Body of pancreas (tissue), 4 donors: ENCODE data around the gene GNB1L.

ENCODE experiments used
- CTCF ChIP-seq, 7 experiments: fragments of 450-650 bp in 4 of 7; fragments of 200-600 bp in 3 of 7; sonication (generic) in 3 of 7; IDR thresholded peaks; one replicate each; pipeline ENCODE4 v1.5.1; 2016 to 2019; ENCODE audit warnings: antibody characterized with exemption in 7 of 7
- POLR2A ChIP-seq, 3 donors: fragments of 450-650 bp; IDR thresholded peaks; one replicate each; pipeline ENCODE4 v1.6.1; 2016; ENCODE audit warnings: antibody characterized with exemption in 3 of 3, mild to moderate bottlenecking in 2 of 3

- no peak for TF ChIP-seq CTCF (IDR thresholded peaks at IDR 0.05)
- no peak for TF ChIP-seq POLR2A (IDR thresholded peaks at IDR 0.05)
These were observed 44.9 kb downstream of the GNB1L start for GRCh38 chr22:19809741-19810140.
